ENCODE measurements around the gene GATAD2A. TPM values are rescaled to one million over a fixed set of nuclear protein-coding genes. Genes with fewer than 3 reads are reported as not detected.

GATAD2A gene
- total RNA-seq, 2 donors from 2014 or later, result 27.7 to 32.9 TPM

GRCh38 chr19:19461306-19461670, 55.8 kb downstream of the GATAD2A start:
- Histone ChIP-seq H3K4me3 (no peak overlapping the region), H3K9me3 (no peaks in the 10 kb centered on the region), H3K27ac (peak overlapping the region; percentile 72 to 76), H3K36me3 (peaks cover 19% of the 10 kb centered on the region), H3K4me1 (peaks cover 0 to 73% of the 10 kb centered on the region in 2 donors), H3K27me3 (no peaks in the 10 kb centered on the region)
- no peak for DNase-seq (ENCODE audit: low spot score)
- TF ChIP-seq CTCF (IDR thresholded peaks at IDR 0.05), result no peak

- no peak for TF ChIP-seq CTCF (IDR thresholded peaks at IDR 0.05)
- Histone ChIP-seq H3K27me3 (no peaks in the 10 kb centered on the region), H3K27ac (peak overlapping the region; percentile 72 to 76), H3K4me1 (peaks cover 0 to 73% of the 10 kb centered on the region in 2 donors), H3K9me3 (no peaks in the 10 kb centered on the region), H3K4me3 (peak overlapping the region in 1 of 2 donors; percentile 22), H3K36me3 (peaks cover 23% of the 10 kb centered on the region)
- peak; percentile 63 for DNase-seq (ENCODE audit: low spot score)
These were observed 56.5 kb downstream of the GATAD2A start for GRCh38 chr19:19461671-19462622.

GRCh38 chr19:19463348-19464117, 58.1 kb downstream of the GATAD2A start:
- peaks cover 0 to 63% of the 10 kb centered on the region in 2 donors for H3K4me1 ChIP-seq
- DNase-seq (ENCODE audit: low spot score), result peak; percentile 71
- TF ChIP-seq CTCF (IDR thresholded peaks at IDR 0.05), result no peak
- no peaks in the 10 kb centered on the region for H3K27me3 ChIP-seq
- peaks cover 27% of the 10 kb centered on the region for H3K36me3 ChIP-seq
- peak overlapping the region; percentile 72 to 76 for H3K27ac ChIP-seq
- H3K9me3 ChIP-seq, result peaks cover 9 to 14% of the 10 kb centered on the region in 2 donors
- no peak overlapping the region for H3K4me3 ChIP-seq

GRCh38 chr19:19464339-19465098, 59.0 kb downstream of the GATAD2A start:
- DNase-seq (ENCODE audit: low spot score), result no peak
- no peak for TF ChIP-seq CTCF (IDR thresholded peaks at IDR 0.05)
- H3K27ac ChIP-seq, result peak overlapping the region; percentile 72 to 76
- no peak overlapping the region for H3K4me3 ChIP-seq
- peaks cover 0 to 53% of the 10 kb centered on the region in 2 donors for H3K4me1 ChIP-seq
- peaks cover 11 to 21% of the 10 kb centered on the region in 2 donors for H3K9me3 ChIP-seq
- H3K36me3 ChIP-seq, result peaks cover 27% of the 10 kb centered on the region
- no peaks in the 10 kb centered on the region for H3K27me3 ChIP-seq

- Histone ChIP-seq H3K27ac (no peak overlapping the region), H3K36me3 (peaks cover 27% of the 10 kb centered on the region), H3K27me3 (no peaks in the 10 kb centered on the region), H3K4me1 (peaks cover 0 to 42% of the 10 kb centered on the region in 2 donors), H3K9me3 (peaks cover 11 to 21% of the 10 kb centered on the region in 2 donors), H3K4me3 (no peak overlapping the region)
- DNase-seq (ENCODE audit: low spot score), result no peak
- no peak for TF ChIP-seq CTCF (IDR thresholded peaks at IDR 0.05)
These were observed 60.1 kb downstream of the GATAD2A start for GRCh38 chr19:19465436-19466070.
